Suppressor macrophage treated with lipopolysaccharide for 1 hour (primary cell): Measurements from ENCODE around the gene KLF12.
A peak's percentile ranks its signal among the peaks of the same experiment; 100 is the strongest.

Experiments
- DNase-seq, 3 donors: peaks; one replicate each; pipeline ENCODE4 v3.0.0-alpha.2; 2020 to 2022

KLF12 gene

DNA sequence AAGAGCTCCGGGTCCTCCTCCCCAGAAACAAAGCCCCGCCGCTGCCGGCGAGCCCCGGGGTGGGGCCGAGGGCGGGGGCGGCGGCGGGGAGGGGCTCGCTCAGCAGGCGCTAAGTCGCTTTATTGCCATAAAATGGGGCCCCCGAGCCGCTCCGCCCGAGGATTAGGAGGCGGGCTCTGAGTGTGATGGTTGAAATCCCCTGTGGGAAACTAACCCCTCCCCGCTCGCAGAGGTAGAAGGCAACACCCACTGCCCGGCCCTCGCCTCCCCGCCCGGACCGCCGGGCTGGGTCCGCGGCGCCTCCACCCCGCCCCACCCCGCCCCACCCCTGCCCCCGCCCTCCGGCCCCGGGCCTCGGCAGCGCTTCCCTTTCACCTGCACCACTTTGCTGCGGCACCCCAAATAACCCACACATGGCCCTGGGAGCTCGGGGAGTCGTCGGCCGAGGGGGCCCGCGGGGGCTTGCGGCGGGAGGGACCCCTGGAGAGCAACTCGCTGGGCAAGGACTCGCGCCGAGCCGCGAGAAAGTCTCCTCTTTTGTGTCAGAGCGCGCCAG is at the start of gene KLF12:
KLF12 (minus strand) TSS at position 184 of the 556 bp plus-strand sequence.
- peak; percentile 53 to 76 (median 63) for DNase-seq

DNA sequence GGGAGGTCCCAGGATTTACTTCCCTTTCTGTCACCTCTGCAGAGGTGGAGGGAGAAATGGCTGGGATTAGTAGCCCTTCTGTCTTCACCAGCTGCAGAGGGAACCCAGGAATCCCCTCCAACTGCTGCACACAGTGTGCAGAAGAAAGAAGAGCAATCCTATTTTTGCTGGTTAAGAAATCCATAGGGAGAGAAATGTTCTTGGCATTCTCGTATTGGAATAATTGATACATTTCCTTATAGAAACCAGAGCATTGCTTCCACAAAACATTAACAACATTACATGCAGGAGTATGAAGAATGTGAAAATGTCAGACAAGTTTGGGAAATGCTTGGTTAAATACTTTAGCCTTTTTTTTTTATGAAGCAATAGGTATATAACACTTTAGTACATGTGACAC is 48.3 kb upstream of the KLF12 start:
- no peak for DNase-seq

DNA sequence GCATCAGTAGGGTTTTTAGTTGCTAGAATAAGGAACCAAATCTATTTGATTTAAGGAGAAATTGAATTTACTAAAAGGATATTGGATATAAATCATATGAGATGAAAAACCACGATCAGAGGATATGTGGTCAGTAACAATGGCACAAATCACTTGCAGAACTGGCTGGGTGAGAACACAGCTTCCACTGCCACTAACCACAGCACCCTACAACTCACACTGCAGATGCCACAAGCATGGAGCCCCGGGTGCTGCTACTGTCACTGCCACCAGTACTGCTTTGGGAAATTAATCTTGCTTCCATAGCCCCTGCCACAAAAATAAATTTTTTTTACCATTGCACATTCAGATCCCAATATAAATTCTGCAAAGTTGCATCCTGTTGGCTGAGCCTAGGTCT is 40.6 kb upstream of the KLF12 start:
- DNase-seq: no peak

DNA sequence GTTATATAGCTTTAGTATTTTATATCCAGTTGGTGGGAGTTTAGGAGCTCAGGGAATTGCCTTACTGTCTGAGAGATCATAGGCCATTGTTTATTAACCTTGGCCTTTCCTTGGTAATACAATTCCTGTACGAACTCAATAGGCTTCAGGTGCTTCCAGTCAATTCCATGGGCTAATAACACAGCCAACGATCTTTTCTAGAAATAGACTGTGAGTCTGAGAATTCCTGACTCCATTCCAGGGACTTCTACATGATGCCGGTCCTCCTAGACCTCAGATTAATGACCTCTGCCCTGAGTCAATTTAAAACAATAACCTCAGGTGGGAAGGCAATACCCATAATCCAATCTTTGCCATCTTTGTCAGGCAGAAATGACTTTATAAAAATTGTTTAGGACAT is 39.6 kb upstream of the KLF12 start:
- no peak for DNase-seq

- no peak for DNase-seq
Measured at GRCh38 chr13:74171641-74172040, 37.4 kb upstream of the KLF12 start.

DNA sequence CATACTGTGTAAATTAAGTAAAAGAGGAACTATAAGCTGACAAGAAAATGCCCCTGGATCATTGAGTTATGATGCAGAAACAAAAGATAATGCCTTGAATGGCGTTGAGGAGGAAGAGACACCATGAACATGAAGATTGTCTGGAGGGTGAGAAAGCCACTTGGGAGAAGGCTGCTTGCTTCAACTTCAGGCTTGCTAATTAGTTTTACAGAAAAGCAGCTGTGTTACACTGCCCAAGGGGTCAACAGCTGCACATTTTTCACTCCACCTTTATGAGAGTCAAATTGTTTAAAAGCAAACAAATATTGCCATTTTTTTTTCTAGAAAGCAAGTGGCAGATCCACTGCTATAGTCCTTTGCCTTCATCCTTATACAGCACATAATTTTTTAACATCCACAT is 35.5 kb upstream of the KLF12 start:
- no peak for DNase-seq

GRCh38 chr13:74168263-74168675 is 34.1 kb upstream of the KLF12 start:
- DNase-seq: no peak

DNA sequence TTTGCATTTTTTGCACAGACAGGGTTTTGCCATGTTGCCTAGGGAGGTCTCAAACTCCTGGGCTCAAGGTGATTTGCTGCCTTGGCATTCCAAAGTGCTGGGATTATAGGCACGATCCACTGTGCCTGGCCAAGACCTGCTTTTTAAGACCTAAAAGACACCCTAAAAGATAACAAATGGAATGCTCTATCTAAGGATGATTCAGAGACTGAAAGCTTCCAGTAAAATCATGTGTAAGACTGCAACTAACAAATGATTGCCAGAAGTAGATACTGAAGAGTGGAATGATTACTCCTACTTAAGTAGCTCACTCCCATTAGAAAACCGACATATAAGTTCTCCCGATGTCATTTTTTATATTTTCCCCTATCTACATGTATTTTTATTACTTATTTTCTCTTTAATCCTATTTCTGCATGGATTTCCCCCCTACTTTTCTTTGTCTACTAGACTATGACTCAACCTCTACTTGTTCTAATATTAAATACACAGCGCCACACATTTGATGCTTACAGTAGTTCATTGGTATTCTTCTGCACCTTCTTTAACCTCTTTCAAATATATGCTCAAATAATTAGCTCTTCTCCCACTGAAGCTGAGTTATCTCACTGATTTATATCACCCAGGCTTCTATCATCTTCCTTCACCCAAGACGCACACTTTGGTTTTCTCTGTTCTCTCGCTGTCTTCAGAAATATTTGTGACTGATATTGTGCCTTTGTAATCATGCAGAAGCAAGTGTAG is 32.2 kb upstream of the KLF12 start:
- DNase-seq: no peak

GRCh38 chr13:74162782-74163181 is 28.6 kb upstream of the KLF12 start:
- no peak for DNase-seq

- no peak for DNase-seq
Measured at GRCh38 chr13:74162135-74162534, 27.9 kb upstream of the KLF12 start.

- no peak for DNase-seq
Measured at GRCh38 chr13:74158571-74159352, 24.6 kb upstream of the KLF12 start.

DNA sequence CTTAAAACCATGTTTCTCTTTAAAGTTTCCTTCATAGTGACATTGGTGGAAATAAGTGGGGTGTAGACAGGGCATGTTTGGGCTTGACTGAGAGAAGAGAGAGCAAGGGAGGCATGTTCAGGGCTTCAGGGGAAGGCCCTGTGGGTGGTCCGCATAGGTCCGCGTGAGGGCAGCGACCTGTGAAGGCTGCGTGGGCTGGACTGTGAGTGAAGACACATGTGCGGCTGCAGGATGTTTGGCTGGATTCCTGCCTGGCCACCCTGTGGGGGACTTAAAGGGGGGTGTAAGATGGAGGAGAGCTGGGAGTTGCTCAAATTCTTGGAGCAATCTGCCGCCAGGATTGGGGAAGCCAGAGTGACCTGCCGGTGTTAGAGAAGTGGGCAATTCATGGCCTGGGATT is 23.8 kb upstream of the KLF12 start:
- DNase-seq: no peak

DNA sequence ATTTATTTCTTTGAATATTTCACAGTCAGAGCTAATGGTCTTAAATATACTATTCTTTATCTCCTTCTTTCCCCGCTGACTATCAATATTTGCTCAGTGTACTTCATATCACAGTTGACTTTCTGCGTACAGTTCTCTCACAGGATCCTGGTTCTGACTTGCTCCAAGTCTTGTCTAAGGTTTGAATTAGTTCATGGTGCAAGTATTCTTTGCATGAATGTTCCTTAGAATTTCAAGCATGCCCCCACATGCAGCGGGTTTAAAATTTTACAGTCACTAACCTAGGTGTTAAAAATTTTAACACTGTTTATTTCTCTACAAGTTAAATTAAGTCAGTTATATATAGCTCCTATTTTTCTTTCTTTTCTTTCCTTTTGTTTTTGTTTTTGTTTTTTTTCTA is 20.8 kb upstream of the KLF12 start:
- no peak for DNase-seq

DNA sequence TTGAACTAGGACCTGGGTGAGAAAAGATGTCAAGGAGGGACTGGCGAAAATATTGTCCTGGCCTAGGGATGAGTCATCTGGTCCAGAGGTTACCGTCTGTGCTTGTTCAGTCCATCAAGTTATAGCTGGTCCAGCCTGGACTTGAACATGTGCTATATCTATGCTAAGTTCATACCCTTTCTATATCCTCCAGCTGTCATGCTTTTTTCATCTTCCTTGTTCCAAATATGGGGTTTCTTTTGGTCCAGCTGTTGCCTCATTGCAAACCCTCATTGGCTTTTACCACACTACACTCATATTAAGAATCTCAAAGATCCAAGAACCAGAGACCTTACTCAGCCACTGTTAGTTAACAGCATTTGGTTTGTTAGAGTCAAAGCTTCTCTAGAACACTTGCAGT is 19.1 kb upstream of the KLF12 start:
- no peak for DNase-seq

DNA sequence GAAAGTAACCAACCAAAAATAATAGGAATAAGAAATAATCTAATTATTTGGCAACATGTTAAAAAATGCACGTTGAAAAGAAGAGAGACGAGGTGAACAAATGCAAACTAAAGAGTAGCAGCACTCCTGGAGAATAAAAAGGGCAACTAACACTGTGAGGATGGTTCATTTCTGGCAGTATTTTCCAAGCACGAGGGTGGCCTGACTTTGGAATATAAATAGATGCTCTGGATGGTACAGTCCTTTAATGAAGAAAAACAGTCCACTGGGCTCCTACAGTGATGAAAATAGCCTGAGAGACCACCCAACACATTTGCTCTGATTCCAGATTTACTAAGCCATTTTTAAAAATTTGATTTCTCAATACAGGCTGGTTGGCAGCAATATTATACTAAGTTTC is 17.7 kb upstream of the KLF12 start:
- no peak for DNase-seq

- no peak for DNase-seq
Measured at GRCh38 chr13:74148352-74148751, 14.1 kb upstream of the KLF12 start.

- DNase-seq: no peak
Measured at GRCh38 chr13:74145249-74145975, 11.2 kb upstream of the KLF12 start.

DNA sequence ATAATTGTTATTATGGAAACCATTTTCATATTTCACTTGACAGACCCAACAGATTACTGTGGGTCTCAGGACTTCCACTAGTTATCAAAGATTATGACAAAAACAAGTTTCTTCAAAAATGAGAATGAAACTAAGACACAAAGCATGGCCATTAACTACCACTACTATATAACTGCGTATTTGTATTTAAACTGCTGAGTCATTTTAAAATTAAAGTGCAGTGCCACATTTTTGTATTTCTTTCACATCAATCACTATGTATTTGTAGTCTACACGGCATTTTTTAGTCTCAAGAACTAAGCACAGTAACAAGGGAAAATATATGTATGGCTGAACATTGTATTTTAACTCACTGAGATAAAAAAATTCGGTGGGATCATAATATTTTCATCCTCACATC is 10.1 kb upstream of the KLF12 start:
- no peak for DNase-seq

GRCh38 chr13:74142257-74142656 is 8.1 kb upstream of the KLF12 start:
- no peak for DNase-seq

DNA sequence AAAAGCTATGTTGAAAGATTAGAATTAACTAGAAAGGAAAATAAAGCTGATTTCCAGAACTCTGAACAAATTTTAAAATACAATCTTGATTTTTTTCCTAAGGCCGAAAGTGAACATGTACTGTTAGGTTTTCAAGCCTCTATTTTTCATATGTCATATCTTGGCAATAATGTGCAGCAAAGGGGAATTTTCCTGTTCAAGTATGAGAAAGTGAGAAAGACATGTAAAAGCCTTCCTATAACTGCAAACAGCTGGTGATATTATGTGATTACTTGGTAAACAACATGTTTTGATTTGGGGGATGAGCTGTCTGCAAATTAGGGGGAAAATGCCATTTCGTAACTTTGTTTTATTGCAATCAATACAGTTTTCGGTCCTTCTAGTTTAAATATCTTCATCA is 4.0 kb upstream of the KLF12 start:
- no peak for DNase-seq

DNA sequence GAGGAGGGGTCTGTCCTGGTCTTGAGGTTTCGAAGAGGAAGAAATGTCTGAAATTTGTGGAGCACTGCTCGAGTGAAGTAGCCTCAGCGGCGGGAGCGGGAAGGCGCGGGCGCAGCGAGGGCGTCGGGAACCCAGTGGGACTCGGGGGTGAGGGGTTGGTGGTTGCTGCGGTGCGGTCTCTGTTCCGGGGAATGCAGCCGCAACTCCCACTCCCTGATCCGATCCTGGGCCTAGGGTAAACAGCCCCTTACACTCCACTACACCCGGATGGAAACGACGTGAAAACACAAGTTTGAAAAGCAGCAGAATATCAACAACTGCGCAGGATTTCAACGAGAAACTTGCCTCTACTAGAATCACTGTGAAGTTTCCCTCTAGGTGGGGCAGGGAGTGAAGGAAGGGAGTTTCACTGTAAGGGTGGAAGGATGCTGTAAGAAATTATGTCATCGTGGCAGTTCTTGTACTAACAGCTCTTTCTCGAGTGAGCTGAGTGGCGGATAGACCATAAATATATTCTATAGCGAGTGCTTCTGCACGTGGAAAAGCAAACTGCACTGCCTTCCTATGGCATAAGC is 2.0 kb upstream of the KLF12 start:
- DNase-seq: peak; percentile 17 to 26 (median 25)

DNA sequence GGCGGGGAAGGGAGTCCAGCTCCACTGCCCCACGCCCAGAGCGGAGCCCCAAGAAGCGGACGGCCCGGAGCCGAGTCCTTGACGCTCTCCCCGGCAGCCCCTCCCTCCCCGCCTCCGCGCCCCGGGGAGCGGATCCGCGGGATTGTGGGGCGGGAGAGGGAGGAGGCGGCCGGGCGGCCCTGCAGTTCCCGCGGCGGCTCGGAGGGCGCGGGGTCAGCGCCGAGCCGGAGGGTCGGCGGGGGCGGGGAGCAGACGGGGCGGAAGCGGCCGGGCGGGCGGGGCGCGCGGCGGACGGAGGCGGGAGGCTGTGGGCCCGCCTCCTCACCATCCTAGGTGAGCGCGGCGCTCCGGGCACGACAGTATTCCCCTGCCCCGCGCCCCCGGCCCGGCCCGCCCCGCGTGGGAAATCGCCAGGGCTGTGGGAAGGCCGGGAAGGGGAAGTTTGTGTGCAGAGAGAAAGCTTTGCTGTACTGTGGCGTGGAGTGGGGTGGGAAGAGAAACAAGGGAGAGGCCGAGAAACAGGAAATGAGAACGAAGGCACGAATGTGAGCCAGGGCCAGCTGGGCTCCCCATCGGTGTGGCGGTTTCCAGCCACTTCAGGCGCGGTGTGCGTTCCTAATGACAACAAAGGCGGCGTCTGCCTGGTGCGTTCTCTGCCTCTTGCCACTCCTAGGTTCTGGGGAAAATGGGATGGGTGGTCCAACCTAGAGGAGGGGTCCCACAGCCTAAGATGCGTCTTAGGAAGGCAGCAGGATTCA is 1.3 kb upstream of the KLF12 start:
- DNase-seq: peak; percentile 61 to 80 (median 61)
